ENCODE data around the gene KLK11. TPM values are rescaled to one million over a fixed set of nuclear protein-coding genes. Genes with fewer than 3 reads are reported as not detected.

KLK11 gene
- total RNA-seq, 1 donor from 2014 or later = not detected

GRCh38 chr19:51059715-51060114 lies 33.3 kb upstream of the KLK11 start:
- peaks cover 3% of the 10 kb centered on the region for H3K27me3 Mint-ChIP-seq (ENCODE audit: unreplicated experiment)
- no peak overlapping the region for H3K4me3 Mint-ChIP-seq (ENCODE audit: unreplicated experiment)
- no peak for DNase-seq
- no peak for TF ChIP-seq CTCF (IDR thresholded peaks at IDR 0.05; ENCODE audit: partially characterized antibody, unreplicated experiment)
- H3K36me3 Mint-ChIP-seq (ENCODE audit: unreplicated experiment) = no peaks in the 10 kb centered on the region
- no peak overlapping the region for H3K27ac Mint-ChIP-seq (ENCODE audit: unreplicated experiment)
- H3K9me3 Mint-ChIP-seq (ENCODE audit: unreplicated experiment) = peaks cover 2% of the 10 kb centered on the region
- no peaks in the 10 kb centered on the region for H3K4me1 Mint-ChIP-seq (ENCODE audit: low read depth, unreplicated experiment)

DNA sequence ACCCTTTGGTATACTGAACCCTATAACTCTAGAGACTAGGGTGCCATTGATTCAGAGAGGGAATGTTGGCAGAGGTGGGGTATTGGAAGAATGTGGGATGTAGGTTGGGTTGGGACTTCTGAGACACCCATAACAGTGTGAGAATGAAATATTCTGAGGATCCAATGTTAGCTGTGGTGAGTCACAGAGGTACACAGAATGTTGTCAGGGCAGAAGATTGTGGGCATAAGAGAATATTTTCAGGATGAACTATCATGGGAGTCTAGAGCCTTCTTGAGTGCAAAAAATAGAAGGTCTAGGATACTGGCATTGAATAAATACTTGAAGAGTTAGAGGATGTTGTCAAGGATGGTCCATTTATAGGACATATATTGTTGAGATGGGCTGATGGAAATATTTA lies 29.4 kb upstream of the KLK11 start:
- Mint-ChIP-seq H3K27ac (ENCODE audit: unreplicated experiment) (no peak overlapping the region), H3K27me3 (ENCODE audit: unreplicated experiment) (peaks cover 6% of the 10 kb centered on the region), H3K9me3 (ENCODE audit: unreplicated experiment) (no peaks in the 10 kb centered on the region), H3K4me3 (ENCODE audit: unreplicated experiment) (no peak overlapping the region), H3K36me3 (ENCODE audit: unreplicated experiment) (no peaks in the 10 kb centered on the region), H3K4me1 (ENCODE audit: low read depth, unreplicated experiment) (no peaks in the 10 kb centered on the region)
- no peak for TF ChIP-seq CTCF (IDR thresholded peaks at IDR 0.05; ENCODE audit: partially characterized antibody, unreplicated experiment)
- no peak for DNase-seq

- no peak overlapping the region for H3K27ac Mint-ChIP-seq (ENCODE audit: unreplicated experiment)
- DNase-seq = no peak
- peaks cover 5% of the 10 kb centered on the region for H3K36me3 Mint-ChIP-seq (ENCODE audit: unreplicated experiment)
- H3K4me1 Mint-ChIP-seq (ENCODE audit: low read depth, unreplicated experiment) = peaks cover 2% of the 10 kb centered on the region
- H3K9me3 Mint-ChIP-seq (ENCODE audit: unreplicated experiment) = no peaks in the 10 kb centered on the region
- peaks cover 2% of the 10 kb centered on the region for H3K27me3 Mint-ChIP-seq (ENCODE audit: unreplicated experiment)
- no peak for TF ChIP-seq CTCF (IDR thresholded peaks at IDR 0.05; ENCODE audit: partially characterized antibody, unreplicated experiment)
- no peak overlapping the region for H3K4me3 Mint-ChIP-seq (ENCODE audit: unreplicated experiment)
Observed at GRCh38 chr19:51047031-51047335, 20.6 kb upstream of the KLK11 start.

GRCh38 chr19:51044327-51044726 lies 17.9 kb upstream of the KLK11 start:
- H3K36me3 Mint-ChIP-seq (ENCODE audit: unreplicated experiment) = no peaks in the 10 kb centered on the region
- H3K27me3 Mint-ChIP-seq (ENCODE audit: unreplicated experiment) = peaks cover 2% of the 10 kb centered on the region
- DNase-seq = no peak
- TF ChIP-seq CTCF (IDR thresholded peaks at IDR 0.05; ENCODE audit: partially characterized antibody, unreplicated experiment) = no peak
- H3K4me3 Mint-ChIP-seq (ENCODE audit: unreplicated experiment) = no peak overlapping the region
- H3K9me3 Mint-ChIP-seq (ENCODE audit: unreplicated experiment) = no peaks in the 10 kb centered on the region
- peaks cover 2% of the 10 kb centered on the region for H3K4me1 Mint-ChIP-seq (ENCODE audit: low read depth, unreplicated experiment)
- no peak overlapping the region for H3K27ac Mint-ChIP-seq (ENCODE audit: unreplicated experiment)

GRCh38 chr19:51043497-51043896 lies 17.1 kb upstream of the KLK11 start:
- no peak overlapping the region for H3K4me3 Mint-ChIP-seq (ENCODE audit: unreplicated experiment)
- peaks cover 2% of the 10 kb centered on the region for H3K27me3 Mint-ChIP-seq (ENCODE audit: unreplicated experiment)
- H3K4me1 Mint-ChIP-seq (ENCODE audit: low read depth, unreplicated experiment) = peaks cover 2% of the 10 kb centered on the region
- DNase-seq = no peak
- no peak for TF ChIP-seq CTCF (IDR thresholded peaks at IDR 0.05; ENCODE audit: partially characterized antibody, unreplicated experiment)
- no peaks in the 10 kb centered on the region for H3K36me3 Mint-ChIP-seq (ENCODE audit: unreplicated experiment)
- no peak overlapping the region for H3K27ac Mint-ChIP-seq (ENCODE audit: unreplicated experiment)
- no peaks in the 10 kb centered on the region for H3K9me3 Mint-ChIP-seq (ENCODE audit: unreplicated experiment)
